ENCODE data around the gene LIPA.

- no peak for TF ChIP-seq GATA2 (IDR thresholded peaks at IDR 0.05; ENCODE audit: low read depth, low read length)
- TF ChIP-seq GATA3 (IDR thresholded peaks at IDR 0.05; ENCODE audit: low read depth, low read length), result no peak
These were observed 44.7 kb upstream of the LIPA start for GRCh38 chr10:89296220-89296648.

All from SH-SY5Y (cell line).